Transverse colon (tissue), 3 donors: ENCODE data around the gene CCNY.

Source experiments
- CTCF ChIP-seq, 5 experiments: fragments of 200-600 bp in 3 of 5; fragments of 450-650 bp in 2 of 5; sonication (generic) in 3 of 5; IDR thresholded peaks; 1 replicate in 2 of 5; 2 replicates in 3 of 5; pipeline ENCODE4 v1.5.1; 2016 to 2017; ENCODE audit warnings: antibody characterized with exemption in 5 of 5, inconsistent platforms in 3 of 5, mild to moderate bottlenecking in 2 of 5, moderate library complexity in 1 of 5
- POLR2A ChIP-seq: fragments of 450-650 bp; IDR thresholded peaks from one replicate; pipeline ENCODE4 v1.6.1; 2016; ENCODE audit warnings: antibody characterized with exemption, mild to moderate bottlenecking, moderate library complexity

- TF ChIP-seq CTCF (IDR thresholded peaks at IDR 0.05) (no peak), POLR2A (no peak)
Observed at GRCh38 chr10:35462491-35462934, 126.2 kb downstream of the CCNY start.
